TTC549 (cell line): ENCODE data around the gene CFAP52.
"Not testable (repeated sequence)": the region's sequence is repeated elsewhere in the genome, so short reads cannot be mapped to it uniquely, and the experiment has no call there.

Source experiments
- FAIRE-seq: peaks from 2 replicates; lab custom pipeline; 2012; peaks lifted over from hg19 to GRCh38; lab: Jason Lieb, UNC

The CFAP52 gene

DNA sequence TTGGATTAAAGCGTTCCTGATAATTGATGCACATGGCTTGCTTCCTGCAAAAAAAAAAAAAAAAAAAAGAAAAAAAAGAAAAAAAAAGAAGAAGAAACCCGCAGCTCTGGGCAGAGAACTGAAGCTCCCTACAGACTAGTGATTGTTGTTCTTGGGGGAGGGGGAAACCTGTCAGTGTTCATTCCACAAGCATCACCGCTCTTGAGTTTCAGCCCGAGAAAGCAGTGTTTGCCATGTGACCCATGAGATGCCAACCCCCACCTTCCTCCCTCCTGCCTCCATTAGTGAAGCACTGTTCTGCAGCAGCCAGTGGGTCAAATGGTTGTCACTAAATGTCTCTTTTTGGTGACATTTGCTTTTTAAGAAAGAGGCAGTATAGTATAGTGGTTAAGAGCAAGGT lies 70.6 kb downstream of the CFAP52 start:
- no peak for FAIRE-seq

DNA sequence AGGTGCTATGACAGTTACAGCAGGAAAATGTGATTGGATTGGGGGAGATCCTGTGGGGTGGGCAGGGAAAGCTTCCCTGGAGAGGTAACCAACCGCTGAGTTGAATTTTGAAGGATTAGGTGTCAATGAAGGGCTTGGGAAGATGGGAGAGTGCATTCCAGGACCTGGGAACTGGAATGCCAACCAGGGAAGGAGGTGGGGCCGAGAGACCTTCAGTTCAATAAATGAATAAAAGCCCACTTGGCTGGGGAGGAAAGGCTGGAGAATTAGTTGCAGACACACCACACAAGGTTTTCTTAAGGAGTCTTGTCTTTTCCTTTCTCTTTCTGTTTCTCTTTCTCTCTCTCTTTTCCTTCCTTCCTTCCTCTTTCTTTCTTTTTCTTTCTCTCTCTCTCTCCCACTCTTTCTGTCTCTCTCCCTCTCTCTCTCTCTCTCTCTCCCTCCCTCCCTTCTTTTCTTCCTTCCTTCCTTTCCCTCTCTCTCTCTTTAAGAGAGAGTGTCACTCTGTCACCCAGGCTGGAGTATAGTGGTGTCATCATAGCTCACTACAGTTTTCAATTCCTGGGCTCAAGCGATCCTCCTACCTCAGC lies 72.2 kb downstream of the CFAP52 start:
- no peak for FAIRE-seq

DNA sequence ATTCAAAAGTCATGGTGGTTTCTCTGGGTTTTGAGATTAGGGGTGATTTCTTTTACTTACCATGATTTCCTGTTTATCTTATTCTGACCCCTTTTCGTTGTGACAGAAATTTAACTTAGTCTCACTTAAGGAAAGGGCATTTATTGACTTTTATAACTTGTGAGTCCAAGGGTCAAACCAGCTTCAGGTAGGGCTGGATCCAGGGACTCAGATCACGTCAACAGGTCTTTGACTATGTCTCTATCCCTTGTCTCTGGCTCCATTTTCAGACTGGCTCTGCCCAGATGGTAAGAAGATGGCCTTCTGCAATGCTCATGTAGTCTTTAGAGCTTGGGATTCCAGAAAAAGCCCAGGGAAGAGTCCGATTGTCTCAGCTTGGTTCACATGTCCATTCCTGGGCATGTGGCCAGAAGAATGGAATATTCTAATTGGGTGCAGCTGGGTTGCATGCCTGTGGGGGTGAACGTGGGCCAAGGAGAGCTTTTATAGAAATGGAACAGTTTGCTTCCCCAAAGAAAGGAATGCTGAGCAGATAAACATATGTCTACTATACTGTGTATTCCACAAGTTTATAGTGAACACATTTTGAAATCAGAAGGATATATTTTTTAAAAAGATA lies 82.3 kb downstream of the CFAP52 start:
- no peak for FAIRE-seq

DNA sequence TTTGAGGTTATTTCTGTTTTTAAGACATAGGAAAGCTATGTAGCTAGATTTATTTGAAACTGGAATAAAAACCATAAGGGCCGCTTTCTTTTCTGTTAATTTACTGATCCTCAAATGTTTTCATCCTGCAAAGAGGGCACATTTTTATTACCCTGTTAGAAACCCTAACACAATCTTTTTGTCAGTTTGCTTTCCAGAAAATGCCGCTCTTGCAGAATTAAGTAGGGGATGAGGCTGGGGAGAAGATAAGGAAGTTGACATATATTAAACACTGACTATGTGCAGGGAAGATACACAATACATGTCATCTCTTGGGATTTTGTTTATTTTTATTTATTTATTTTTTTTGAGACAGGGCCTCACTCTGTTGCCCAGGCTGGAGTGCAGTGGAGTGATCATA lies 84.6 kb downstream of the CFAP52 start:
- FAIRE-seq = no peak

DNA sequence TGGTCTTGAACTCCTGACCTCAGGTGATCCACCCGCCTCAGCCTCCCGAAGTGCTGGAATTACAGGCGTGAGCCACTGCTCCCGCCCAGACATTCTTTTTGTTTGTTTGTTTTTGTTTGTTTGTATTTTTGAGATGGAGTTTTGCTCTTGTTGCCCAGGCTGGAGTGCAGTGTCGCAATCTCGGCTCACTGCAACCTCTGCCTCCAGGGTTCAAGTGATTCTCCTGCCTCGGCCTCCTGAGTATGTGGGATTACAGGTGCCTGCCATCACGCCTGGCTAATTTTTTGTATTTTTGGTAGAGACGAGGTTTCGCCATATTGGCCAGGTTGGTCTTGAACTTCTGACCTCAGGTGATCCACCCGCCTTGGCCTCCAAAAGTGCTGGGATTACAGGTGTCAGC lies 87.1 kb downstream of the CFAP52 start:
- not testable (repeated sequence) for FAIRE-seq

DNA sequence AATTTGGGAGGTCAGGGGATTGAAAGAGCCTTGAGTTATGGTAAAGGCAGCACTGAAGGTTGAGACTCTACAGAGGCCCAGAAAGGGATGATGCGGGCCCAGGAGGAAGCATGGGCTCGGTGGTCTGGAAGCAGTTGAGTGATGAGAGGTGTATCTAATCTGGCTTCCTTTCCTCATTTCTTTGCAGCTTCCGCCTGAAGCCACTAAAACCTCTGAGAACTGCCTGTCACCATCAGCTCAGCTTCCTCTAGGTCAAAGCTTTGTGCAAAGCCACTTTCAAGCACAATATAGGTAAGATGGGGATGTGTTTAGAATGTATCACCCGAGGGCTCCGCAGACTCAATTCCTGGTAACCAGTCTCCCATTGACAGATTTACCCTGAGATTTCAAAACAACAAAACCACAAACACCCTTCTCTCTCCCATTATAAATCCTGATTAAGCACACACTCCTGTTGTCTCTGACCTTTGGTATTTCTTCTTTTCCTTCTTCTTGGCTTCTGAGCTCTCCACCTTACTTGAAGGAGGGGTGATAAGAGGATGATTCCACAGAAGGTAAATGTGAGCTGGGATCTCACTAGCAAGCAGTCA lies 90.1 kb downstream of the CFAP52 start:
- FAIRE-seq = no peak

DNA sequence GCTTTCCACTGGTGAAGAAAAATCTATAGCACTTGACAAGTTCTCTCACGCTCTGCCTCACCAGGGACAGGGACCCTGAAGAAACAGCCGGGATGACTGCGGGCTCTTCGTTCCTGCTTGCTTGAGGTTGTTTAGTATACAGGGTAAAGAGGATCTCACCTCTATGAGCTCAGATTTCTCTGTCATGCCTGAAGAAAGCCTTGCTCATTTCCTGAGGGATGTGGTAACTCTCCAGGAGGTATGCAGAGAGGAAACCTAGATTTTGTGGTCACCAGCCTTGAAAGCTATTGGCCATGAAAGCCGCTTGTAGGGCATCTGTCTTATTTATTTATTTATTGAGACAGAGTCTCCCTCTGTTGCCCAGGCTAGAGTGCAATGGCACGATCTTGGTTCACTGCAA lies 92.1 kb downstream of the CFAP52 start:
- no peak for FAIRE-seq

DNA sequence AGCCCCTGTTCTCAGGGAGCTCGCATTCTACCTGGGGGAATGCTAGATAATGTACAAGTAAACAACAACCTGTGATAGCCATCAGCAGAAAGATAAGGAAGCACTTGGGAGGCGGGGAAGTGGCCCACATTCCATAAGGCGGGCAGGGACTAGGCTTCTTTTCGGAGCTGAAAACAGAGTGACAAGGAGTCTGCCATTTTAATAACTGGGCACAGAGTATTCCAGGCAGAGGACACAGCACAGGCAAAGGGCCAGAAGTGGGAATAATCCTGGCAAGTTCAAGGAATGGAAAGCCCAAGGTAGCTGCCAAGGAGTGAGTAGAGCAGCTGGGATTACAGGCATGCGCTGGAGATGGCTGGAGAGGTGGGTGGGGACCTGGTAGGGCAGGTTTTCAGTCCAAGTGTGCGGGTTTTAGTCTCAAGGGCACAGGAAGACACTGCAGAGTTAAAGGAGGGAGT lies 93.1 kb downstream of the CFAP52 start:
- FAIRE-seq = no peak

DNA sequence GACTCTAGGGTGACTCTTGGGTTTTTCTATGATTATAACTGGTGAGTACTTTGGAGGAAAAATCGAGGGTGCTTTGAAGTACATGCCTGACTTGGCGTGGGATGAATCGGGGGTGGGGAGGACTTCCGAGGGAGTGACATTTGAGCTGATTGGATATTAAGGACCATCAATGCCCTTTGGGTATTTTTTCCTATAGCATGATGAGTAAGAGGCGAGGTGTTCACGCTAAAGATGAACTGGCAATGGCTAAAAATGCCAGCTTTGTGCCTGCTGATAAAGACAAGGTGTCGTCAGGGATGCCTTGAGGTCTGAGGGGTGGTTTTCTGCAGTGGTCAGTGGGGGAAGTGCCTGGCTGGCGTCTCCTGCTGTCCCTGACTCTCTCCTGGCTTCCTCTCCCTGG lies 94.2 kb downstream of the CFAP52 start:
- no peak for FAIRE-seq

DNA sequence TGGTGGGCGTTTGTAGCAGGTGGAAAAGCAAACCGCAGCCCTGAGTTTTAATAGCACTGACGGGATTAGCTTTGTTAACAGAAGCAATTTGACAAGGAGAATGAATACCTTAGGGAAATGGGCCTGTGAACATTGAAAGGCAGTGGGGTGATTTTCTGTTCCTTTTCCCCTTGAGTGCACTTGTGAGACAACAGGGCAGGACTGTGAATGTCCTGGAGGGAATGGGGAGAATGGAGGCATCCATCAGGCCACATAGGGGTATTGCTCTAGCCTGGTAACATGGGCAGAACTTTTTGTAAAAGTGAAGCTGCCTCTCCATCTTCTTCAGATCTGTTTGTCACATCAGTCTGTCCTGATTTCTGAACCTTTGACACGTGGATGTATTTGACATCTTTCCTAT lies 95.1 kb downstream of the CFAP52 start:
- no peak for FAIRE-seq

DNA sequence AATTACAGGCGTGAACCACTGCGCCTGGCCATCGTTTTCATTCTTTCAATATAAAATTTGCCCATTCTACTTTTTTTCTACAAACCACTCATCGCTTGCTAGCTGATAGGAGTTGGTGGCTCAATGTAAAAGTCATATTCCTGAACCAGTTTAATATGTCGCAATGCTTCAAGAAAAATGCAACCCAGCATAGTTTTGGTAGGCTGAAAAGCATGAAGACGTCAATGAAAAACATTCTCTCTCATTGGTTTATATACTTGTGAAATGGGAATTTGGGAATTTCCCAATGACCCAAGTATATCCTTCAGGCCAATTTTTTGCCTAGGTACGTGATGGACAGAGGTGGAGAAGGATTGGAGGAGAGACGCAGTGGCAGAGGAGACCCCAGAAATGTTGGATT lies 95.8 kb downstream of the CFAP52 start:
- no peak for FAIRE-seq

DNA sequence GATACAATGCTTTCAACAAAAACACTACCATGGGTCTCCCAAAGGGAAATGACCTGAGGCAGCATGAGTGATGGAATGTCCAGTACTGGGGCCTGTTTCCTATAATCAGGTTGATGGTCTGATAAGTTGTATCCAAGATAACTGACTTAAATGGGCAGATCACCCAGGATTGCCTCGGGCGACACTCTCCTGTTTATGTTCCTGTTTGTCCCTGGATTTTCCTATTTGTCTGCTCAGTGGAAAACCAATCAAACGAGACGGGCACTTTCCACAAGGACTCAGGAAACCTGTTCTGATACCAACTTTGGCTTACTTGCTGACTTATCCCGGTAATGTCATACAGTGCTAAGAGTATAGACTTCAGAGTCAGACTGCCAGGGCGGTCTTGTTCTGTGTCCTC lies 96.2 kb downstream of the CFAP52 start:
- FAIRE-seq = no peak

DNA sequence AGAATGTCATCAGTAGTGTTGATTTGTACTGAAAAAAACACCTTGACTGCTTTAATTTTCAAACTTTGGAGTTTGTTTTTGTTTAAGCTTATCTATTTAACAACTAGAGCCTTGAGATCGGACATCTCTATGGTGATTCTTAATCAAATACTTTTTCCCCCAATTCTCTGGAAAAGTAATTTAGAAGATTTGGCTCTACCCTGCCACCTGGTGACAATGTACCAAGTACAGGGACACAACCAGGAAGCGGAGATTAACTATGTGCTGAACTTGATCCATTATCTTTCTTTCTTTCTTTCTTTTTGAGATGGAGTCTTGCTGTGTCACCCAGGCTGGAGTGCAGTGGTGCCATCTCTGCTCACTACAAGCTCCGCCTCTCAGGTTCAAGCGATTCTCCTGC lies 99.6 kb downstream of the CFAP52 start:
- no peak for FAIRE-seq

DNA sequence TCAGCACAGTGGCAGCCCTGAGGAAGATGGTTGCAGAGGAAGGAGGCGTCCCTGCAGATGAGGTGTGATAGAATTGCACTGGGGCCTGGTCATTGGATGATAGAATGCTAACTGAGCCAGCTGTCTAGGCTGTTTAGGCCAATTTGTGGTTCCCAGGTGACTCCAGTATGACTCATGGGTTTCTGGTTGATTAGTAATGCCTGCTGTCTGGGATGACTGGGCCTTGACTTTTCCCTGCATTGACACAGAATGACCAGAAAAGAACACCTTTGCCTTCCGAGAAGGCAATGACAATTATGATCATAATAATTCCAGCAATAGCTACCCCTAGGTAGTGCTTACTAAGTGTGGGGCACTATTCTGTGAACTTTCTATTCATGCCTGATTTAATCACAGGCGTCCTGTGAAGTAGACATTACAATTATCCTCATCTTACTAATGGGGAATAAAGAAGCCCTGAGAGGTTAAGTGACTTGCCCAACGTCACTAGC lies 100.4 kb downstream of the CFAP52 start:
- FAIRE-seq = no peak

DNA sequence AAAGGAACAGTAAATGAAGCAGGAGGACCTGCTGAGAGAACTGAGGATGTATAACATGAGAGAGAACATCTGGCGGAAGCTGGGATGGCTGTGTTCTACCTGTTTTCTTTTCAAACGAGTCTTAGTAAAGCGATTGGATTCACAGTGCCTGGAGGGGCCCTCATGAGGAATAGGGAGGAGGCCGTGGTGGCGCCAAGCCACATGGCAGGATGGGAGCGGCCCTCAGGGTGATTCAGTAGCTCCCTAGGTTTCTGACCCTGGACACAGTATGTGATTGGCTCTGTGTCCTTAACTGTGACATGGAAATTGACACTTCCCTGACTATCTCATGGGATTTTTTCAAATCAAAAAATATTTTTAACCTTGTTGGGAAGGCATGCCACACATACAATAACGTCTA lies 101.0 kb downstream of the CFAP52 start:
- FAIRE-seq = no peak

DNA sequence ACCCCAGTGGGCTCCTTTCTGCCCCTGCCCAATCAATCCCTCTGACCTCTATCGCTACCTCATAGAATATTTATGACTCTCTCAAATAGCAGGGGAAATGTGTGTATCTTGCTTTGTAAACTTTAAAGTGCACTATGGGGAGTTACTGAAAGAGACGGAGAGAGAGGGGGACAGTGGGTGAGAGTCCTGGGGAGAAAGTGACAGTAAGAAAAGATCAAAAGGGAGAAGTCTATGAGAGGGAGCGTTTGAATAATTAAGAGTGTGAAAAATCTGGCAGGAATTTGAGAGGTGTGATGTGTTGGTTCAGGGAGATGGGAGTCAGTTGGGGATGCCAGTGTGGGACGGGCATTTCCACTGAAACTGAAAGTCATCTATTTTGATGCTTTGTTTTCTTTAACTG lies 101.5 kb downstream of the CFAP52 start:
- no peak for FAIRE-seq

DNA sequence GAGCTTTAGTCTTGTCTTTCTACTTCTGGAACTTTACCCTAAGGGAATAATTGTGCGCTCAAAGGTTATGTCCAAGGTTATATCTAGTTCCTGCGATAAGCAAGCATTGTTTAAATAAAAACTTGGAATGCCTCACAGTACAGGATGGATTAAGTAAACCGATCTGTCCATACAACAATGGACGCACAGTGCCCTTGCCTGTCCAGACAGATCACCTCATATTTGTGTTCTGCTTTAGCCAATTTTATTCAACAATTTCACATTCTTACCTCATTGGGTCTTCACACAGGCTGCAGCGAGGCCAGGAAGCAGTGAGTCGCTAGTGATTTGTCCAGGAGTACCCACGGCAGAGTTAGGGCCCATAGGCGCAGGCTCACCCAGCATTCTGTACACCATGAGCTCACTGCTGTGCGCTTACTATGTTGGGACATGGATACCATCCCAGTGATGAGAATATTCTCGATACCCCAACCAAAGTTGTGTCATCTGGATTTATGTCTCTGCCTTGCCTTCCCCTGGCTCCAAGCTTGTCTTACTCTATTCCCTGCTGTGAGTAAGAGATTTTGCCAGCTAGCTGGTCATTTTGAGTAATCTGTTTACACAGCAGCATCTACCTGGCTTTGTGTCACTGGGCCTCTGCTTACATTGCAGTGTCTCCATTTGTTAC lies 108.6 kb downstream of the CFAP52 start:
- no peak for FAIRE-seq
